Naive thymus-derived CD4-positive, alpha-beta T cell (primary cell): ENCODE results near the gene TSPAN15. TPM values are rescaled to one million over a fixed set of nuclear protein-coding genes. Genes with fewer than 3 reads are reported as not detected.

Experiments used
- ATAC-seq: fragments of 150-1000 bp; cut with Tn5 transposase; 2 replicates; pipeline ENCODE4 v1.10.0; 2021; ENCODE audit warnings: mild to moderate bottlenecking, moderate library complexity
- CTCF ChIA-PET: fragments of 350-600 bp; sonication (Branson Sonifier 250); formaldehyde crosslinking; loops from one replicate; lab custom pipeline; 2021; ENCODE audit warnings: antibody characterized with exemption; lab: Charles Lee
- POLR2A ChIA-PET: fragments of 350-600 bp; sonication (Branson Sonifier 250); formaldehyde crosslinking; loops from one replicate; lab custom pipeline; 2021; ENCODE audit warnings: antibody characterized with exemption, inconsistent platforms; lab: Charles Lee
- DNase-seq, 9 donors: peaks; one replicate each; pipeline versions ENCODE4 v3.0.0 to v3.0.0-alpha.2; 2020 to 2022; ENCODE audit warnings: mixed read lengths in 1 of 9
- H3K27ac ChIP-seq: one replicate; pipeline ENCODE4 v1.7.0; 2013; ENCODE audit warnings: mild to moderate bottlenecking, low read depth, low read length, moderate library complexity
- H3K27me3 ChIP-seq, 2 donors: one replicate each; pipeline ENCODE4 v1.7.0; 2013; ENCODE audit warnings: low read length in 2 of 2, mild to moderate bottlenecking in 2 of 2, moderate library complexity in 2 of 2; ENCODE audit not compliant: control insufficient read depth in 2 of 2, insufficient read depth in 2 of 2
- H3K36me3 ChIP-seq, 3 experiments: 1 replicate in 2 of 3; 2 replicates in 1 of 3; pipeline ENCODE4 v1.7.0; 2013; ENCODE audit warnings: low read length in 3 of 3, mild to moderate bottlenecking in 3 of 3, moderate library complexity in 1 of 3; ENCODE audit not compliant: insufficient read depth in 3 of 3, control insufficient read depth in 2 of 3
- H3K4me1 ChIP-seq, 2 donors: one replicate each; pipeline ENCODE4 v1.7.0; 2013; ENCODE audit warnings: low read length in 2 of 2, mild to moderate bottlenecking in 2 of 2, moderate library complexity in 1 of 2; ENCODE audit not compliant: control insufficient read depth in 2 of 2, insufficient read depth in 2 of 2
- H3K4me3 ChIP-seq: 2 replicates; pipeline ENCODE4 v1.7.0; 2013; ENCODE audit warnings: mild to moderate bottlenecking, low read length
- H3K9me3 ChIP-seq, 3 experiments: 1 replicate in 2 of 3; 2 replicates in 1 of 3; pipeline ENCODE4 v1.7.0; 2013; ENCODE audit warnings: low read length in 3 of 3; ENCODE audit not compliant: control insufficient read depth in 2 of 3
- H3K27ac Mint-ChIP-seq, 9 donors: one replicate each; pipeline ENCODE4 v1.8.0; 2020 to 2022; ENCODE audit warnings: mixed read lengths in 9 of 9, mild to moderate bottlenecking in 8 of 9, moderate library complexity in 5 of 9, inconsistent platforms in 2 of 9
- H3K27me3 Mint-ChIP-seq, 5 donors: one replicate each; pipeline ENCODE4 v1.8.0; 2021 to 2022; ENCODE audit warnings: mixed read lengths in 5 of 5, mild to moderate bottlenecking in 1 of 5
- H3K36me3 Mint-ChIP-seq, 5 donors: one replicate each; pipeline ENCODE4 v1.8.0; 2020 to 2022; ENCODE audit warnings: mixed read lengths in 5 of 5, mild to moderate bottlenecking in 3 of 5, inconsistent platforms in 1 of 5
- H3K4me1 Mint-ChIP-seq, 7 donors: one replicate each; pipeline ENCODE4 v1.8.0; 2020 to 2022; ENCODE audit warnings: mixed read lengths in 7 of 7, mild to moderate bottlenecking in 3 of 7, inconsistent platforms in 1 of 7
- H3K4me3 Mint-ChIP-seq, 10 donors: one replicate each; pipeline ENCODE4 v1.8.0; 2020 to 2022; ENCODE audit warnings: mild to moderate bottlenecking in 10 of 10, mixed read lengths in 10 of 10, moderate library complexity in 6 of 10, inconsistent platforms in 2 of 10
- H3K9me3 Mint-ChIP-seq, 11 donors: one replicate each; pipeline ENCODE4 v1.8.0; 2020 to 2022; ENCODE audit warnings: mixed read lengths in 11 of 11, mild to moderate bottlenecking in 4 of 11, inconsistent platforms in 1 of 11, moderate library complexity in 1 of 11
- intact Hi-C, 2 donors: fragments of 100-400 bp; cut with micrococcal nuclease; formaldehyde crosslinking; loops; one replicate each; pipeline ENCODE4 v1.15.1; 2023
- polyA plus RNA-seq, 2 donors: library from polyadenylated mRNA; unstranded; fragments of 300-500 nt; fragmentation: Illumina TruSeq; gene quantifications; one replicate each; pipeline ENCODE4 v1.2.3, GENCODE V29; 2021
- total RNA-seq, 6 experiments: library from RNA in 5 of 6; stranded (reverse) in 5 of 6; gene quantifications; 1 replicate in 5 of 6; 2 replicates in 1 of 6; pipeline ENCODE4 v1.2.3 and lab custom pipeline; 2021 to 2026

TSPAN15 gene
- total and polyA plus RNA-seq, 7 experiments from 2014 or later = 1.2 to 7.2 (median 2.1) TPM

DNA sequence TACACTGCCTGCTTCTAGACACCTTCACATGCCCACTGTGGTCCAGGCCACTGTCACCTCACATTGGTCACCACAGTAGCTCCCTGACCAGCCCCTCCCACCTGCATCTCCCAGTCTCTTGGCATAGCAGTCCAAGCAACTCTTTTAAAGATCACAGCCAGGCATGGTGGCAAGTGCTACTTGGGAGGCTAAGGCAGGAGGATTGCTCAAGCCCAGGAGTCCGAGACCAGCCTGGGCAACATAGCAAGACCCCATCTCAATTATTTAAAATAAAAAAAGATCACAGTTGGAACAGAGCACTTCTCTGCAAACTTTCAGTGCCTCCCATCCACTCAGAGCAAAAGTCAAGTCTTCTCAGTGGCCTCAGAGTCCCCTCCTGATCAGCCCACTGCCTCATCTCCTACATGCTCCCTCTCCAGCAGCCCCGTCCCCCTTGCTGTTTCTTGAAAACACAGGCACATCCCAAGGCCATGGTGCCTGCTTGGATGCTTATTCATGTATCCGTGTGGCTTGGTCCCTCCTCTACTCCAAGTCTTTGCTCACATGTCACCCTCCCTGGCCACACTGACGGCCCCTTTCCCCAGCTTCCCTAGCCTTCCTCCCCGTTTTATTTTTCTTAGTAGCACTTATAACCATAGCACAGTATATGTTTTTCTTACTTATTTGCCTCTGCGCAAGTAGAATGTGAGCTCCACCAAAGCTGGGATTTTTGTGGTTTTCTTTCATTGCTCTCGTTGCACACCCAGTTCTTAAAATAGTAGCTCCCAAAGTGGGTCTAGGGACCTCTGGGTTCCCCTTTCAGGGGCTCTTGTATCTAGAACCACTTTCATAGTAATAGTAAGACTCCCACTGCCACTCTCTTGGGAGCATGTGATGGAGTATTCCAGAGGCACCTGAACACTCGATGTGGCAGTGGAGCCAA is 19.5 kb downstream of the TSPAN15 start:
- no peak overlapping the region for H3K27ac ChIP-seq
- Mint-ChIP-seq H3K27me3 (peaks cover 0 to 29% (median 5%) of the 10 kb centered on the region in 5 donors), H3K4me3 (no peak overlapping the region), H3K4me1 (peaks cover under 1 to 28% (median 4%) of the 10 kb centered on the region in 7 donors), H3K9me3 (no peaks in the 10 kb centered on the region), H3K27ac (no peak overlapping the region), H3K36me3 (no peaks in the 10 kb centered on the region)
- ATAC-seq (no peak), DNase-seq (no peak)
- H3K27me3 ChIP-seq = no peaks in the 10 kb centered on the region
- intact Hi-C loops = no loop called here
- no peaks in the 10 kb centered on the region for H3K9me3 ChIP-seq
- ChIA-PET CTCF (interaction anchor here (1.0 kb wide), 1 partner anchor 10 kb away, joined by 3 read pairs; no protein-coding TSS in a partner anchor), POLR2A (no interaction called here)
- H3K4me1 ChIP-seq = no peaks in the 10 kb centered on the region
- H3K4me3 ChIP-seq = no peak overlapping the region
- no peaks in the 10 kb centered on the region for H3K36me3 ChIP-seq

DNA sequence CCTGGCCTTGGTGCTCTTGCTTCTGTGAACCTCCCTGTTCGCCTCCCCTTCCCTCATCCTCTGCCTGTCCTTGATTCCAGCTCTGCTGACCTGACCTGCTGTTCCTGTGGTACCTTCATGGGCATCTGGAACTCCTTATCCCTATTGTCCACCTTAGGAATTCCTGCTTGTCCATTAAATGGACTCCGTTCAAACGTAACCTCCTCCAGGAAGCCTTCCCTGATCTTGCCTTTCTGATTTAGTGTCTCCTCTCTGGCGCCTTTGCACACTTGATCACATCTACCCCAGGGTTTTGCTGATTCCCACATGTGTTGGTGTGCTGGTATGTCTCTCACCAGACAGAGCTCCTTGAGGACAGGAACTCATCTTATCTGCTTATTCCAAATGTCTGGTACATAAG is 20.9 kb downstream of the TSPAN15 start:
- ChIA-PET POLR2A (no interaction called here), CTCF (no interaction called here)
- Mint-ChIP-seq H3K4me1 (peaks cover 0 to 19% (median 0%) of the 10 kb centered on the region in 7 donors), H3K4me3 (no peak overlapping the region), H3K27me3 (peaks cover 0 to 29% (median 5%) of the 10 kb centered on the region in 5 donors), H3K36me3 (no peaks in the 10 kb centered on the region), H3K27ac (no peak overlapping the region), H3K9me3 (no peaks in the 10 kb centered on the region)
- Histone ChIP-seq H3K4me3 (no peak overlapping the region), H3K36me3 (no peaks in the 10 kb centered on the region), H3K4me1 (no peaks in the 10 kb centered on the region), H3K27ac (no peak overlapping the region), H3K27me3 (no peaks in the 10 kb centered on the region), H3K9me3 (no peaks in the 10 kb centered on the region)
- no peak for ATAC-seq
- no peak for DNase-seq
- intact Hi-C loops = no loop called here

DNA sequence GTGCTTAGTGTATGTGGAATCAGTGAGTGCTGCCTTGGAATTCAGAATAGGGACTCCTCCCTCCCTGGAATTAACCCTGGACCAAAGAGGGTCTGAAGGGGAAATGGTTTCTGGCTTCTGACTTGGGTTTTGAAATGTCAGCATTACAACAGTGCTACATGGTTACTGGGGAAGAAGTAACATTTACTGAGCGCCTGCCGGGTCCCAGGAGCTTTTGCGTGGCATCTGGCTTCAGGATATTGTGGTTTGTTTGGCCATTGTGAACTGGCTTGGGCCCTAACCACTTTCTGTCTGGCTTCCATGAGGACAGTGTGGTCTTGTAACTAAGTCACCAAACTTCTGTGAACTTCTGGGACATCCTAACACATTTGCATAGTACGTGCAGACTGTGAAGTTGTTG is 21.3 kb downstream of the TSPAN15 start:
- intact Hi-C loops = no loop called here
- no peaks in the 10 kb centered on the region for H3K4me1 ChIP-seq
- H3K4me1 Mint-ChIP-seq = peaks cover 0 to 15% (median 0%) of the 10 kb centered on the region in 7 donors
- peaks cover 0 to 29% (median 5%) of the 10 kb centered on the region in 5 donors for H3K27me3 Mint-ChIP-seq
- no peaks in the 10 kb centered on the region for H3K9me3 Mint-ChIP-seq
- H3K4me3 Mint-ChIP-seq = no peak overlapping the region
- DNase-seq (no peak), ATAC-seq (no peak)
- CTCF ChIA-PET = no interaction called here
- no peak overlapping the region for H3K27ac ChIP-seq
- no peaks in the 10 kb centered on the region for H3K36me3 ChIP-seq
- H3K4me3 ChIP-seq = no peak overlapping the region
- POLR2A ChIA-PET = no interaction called here
- H3K27ac Mint-ChIP-seq = no peak overlapping the region
- H3K9me3 ChIP-seq = no peaks in the 10 kb centered on the region
- no peaks in the 10 kb centered on the region for H3K36me3 Mint-ChIP-seq
- H3K27me3 ChIP-seq = no peaks in the 10 kb centered on the region

DNA sequence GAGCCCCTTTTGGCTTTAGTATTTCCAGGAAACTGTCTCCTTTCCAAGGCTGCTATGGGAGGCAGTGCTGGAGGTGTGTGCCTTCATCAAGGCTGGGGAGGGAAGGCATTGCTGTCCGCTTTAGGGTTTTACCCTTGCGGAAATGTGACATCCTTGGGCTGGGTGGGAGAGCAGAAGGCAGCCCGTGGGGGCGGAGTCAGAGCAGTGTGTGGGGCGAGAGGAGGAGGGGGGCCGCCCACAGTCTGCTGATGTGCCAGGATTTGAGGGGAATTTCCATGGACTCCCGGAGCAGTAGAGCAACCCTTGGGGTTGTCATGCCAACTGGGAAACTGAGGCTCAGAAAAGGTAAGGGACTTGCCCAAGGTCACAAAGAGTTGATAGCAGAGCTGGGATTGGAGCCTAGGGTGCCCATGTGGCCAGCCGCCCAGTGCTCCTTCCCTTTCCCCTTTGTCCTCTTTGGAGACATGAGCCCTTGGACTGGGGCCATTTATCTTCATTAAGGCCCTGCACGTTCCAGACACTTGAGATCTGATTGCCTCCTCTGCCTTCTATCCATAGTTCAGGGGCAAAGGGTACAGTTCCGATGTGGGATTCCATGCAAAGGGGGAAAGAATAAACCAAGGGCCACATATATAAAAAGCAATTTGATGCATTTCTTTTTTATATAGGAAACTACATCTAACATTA is 22.2 kb downstream of the TSPAN15 start:
- H3K4me3 ChIP-seq = no peak overlapping the region
- Mint-ChIP-seq H3K9me3 (no peaks in the 10 kb centered on the region), H3K27ac (no peak overlapping the region), H3K27me3 (peaks cover 0 to 29% (median 5%) of the 10 kb centered on the region in 5 donors), H3K4me3 (no peak overlapping the region), H3K36me3 (no peaks in the 10 kb centered on the region), H3K4me1 (peaks cover 0 to 12% (median 0%) of the 10 kb centered on the region in 7 donors)
- ATAC-seq (no peak), DNase-seq (no peak)
- H3K27ac ChIP-seq = no peak overlapping the region
- CTCF ChIA-PET = no interaction called here
- POLR2A ChIA-PET = no interaction called here
- H3K9me3 ChIP-seq = no peaks in the 10 kb centered on the region
- H3K27me3 ChIP-seq = no peaks in the 10 kb centered on the region
- no peaks in the 10 kb centered on the region for H3K36me3 ChIP-seq
- intact Hi-C loops = no loop called here
- no peaks in the 10 kb centered on the region for H3K4me1 ChIP-seq

DNA sequence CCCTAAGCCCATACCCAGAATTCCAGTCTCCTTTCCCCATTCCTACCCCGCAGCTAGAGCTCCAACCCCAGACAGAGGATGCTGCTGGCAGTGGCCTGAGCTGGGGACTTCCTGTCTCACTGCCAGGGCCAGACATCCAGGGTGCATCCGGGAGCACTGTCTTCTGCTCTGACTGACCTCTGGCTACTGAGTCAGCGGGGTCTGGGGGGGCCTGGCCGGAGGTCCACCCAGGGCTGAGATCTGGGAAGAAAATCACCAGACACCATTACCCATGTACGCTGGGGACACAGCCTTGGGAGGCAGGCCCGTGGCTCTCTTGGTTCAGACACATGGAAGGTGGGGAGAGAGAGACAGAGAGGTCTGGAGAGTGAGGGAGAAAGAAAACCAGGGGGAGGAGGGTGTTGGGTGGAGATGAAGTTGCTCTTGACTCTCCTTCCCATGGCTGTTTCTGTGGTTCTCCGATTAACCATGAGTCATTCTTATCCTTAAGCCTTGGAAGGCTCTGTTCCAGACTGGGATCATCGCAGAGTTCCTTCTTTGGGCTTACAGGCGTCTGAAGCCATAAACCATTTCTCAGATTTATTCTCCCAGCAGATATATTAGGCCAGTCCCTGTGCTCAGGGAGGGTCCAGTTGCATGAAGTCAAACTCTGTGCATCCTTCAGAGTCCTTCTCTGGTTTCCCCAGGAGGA is 23.6 kb downstream of the TSPAN15 start:
- Histone ChIP-seq H3K4me3 (no peak overlapping the region), H3K9me3 (no peaks in the 10 kb centered on the region), H3K27me3 (no peaks in the 10 kb centered on the region), H3K36me3 (no peaks in the 10 kb centered on the region), H3K27ac (no peak overlapping the region), H3K4me1 (no peaks in the 10 kb centered on the region)
- Mint-ChIP-seq H3K9me3 (no peaks in the 10 kb centered on the region), H3K4me3 (no peak overlapping the region), H3K4me1 (peaks cover 0 to 12% (median 0%) of the 10 kb centered on the region in 7 donors), H3K27ac (no peak overlapping the region), H3K27me3 (peaks cover 0 to 28% (median 5%) of the 10 kb centered on the region in 5 donors), H3K36me3 (no peaks in the 10 kb centered on the region)
- ChIA-PET CTCF (interaction anchor here (1.0 kb wide), 1 partner anchor 24 kb away, joined by 3 read pairs; no protein-coding TSS in a partner anchor), POLR2A (no interaction called here)
- ATAC-seq (no peak), DNase-seq (no peak)
- intact Hi-C loops = no loop called here

DNA sequence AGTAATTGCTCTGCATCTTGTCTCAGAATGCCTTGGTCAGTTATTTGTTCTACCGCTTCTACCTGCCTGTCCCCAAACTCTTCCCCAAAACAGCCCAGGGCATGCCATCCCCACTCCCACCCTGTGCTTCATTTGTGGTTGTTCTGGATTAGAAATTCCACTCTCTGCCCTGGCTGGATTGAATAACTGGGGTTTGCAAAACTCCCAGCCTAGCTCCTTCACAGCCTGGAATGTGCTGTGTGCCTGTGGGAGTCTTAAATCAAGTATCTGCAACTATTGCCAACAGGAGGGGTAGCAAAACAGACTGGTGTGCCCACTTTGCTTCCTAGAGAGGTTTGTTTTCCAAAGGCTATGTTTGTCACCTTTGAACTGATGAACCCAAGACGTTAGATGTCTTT is 24.2 kb downstream of the TSPAN15 start:
- Histone ChIP-seq H3K4me3 (no peak overlapping the region), H3K36me3 (no peaks in the 10 kb centered on the region), H3K4me1 (no peaks in the 10 kb centered on the region), H3K27me3 (no peaks in the 10 kb centered on the region), H3K27ac (no peak overlapping the region), H3K9me3 (no peaks in the 10 kb centered on the region)
- no peaks in the 10 kb centered on the region for H3K36me3 Mint-ChIP-seq
- ChIA-PET POLR2A (no interaction called here), CTCF (no interaction called here)
- peaks cover 0 to 12% (median 0%) of the 10 kb centered on the region in 7 donors for H3K4me1 Mint-ChIP-seq
- no peaks in the 10 kb centered on the region for H3K9me3 Mint-ChIP-seq
- H3K27me3 Mint-ChIP-seq = peaks cover 0 to 26% (median 5%) of the 10 kb centered on the region in 5 donors
- DNase-seq = no peak
- intact Hi-C loops = no loop called here
- H3K27ac Mint-ChIP-seq = no peak overlapping the region
- H3K4me3 Mint-ChIP-seq = no peak overlapping the region
- no peak for ATAC-seq
